ENCODE results near the gene SLAMF9. TPM values are rescaled to one million over a fixed set of nuclear protein-coding genes. Genes with fewer than 3 reads are reported as not detected.

The SLAMF9 gene
- total RNA-seq, 4 donors from 2014 or later = not detected

GRCh38 chr1:159930216-159930615, 23.8 kb downstream of the SLAMF9 start:
- no peak overlapping the region for H3K27ac ChIP-seq
- H3K4me3 ChIP-seq (replicated peaks in 1 of 3) = no peak overlapping the region
- H3K27me3 ChIP-seq = no peaks in the 10 kb centered on the region
- H3K4me1 ChIP-seq = peaks cover 17% of the 10 kb centered on the region in 2 donors
- no peak for DNase-seq
- TF ChIP-seq CTCF (IDR thresholded peaks at IDR 0.05) (no peak), POLR2A (IDR thresholded peaks at IDR 0.05) (no peak)
- intact Hi-C loops (cut with DNase I) = no loop called here
- no peaks in the 10 kb centered on the region for H3K36me3 ChIP-seq
- no peaks in the 10 kb centered on the region for H3K9me3 ChIP-seq
- 92 to 96% methylated on average over 6 to 10 of the region's 11 CpGs for WGBS, 2 donors

GRCh38 chr1:159929155-159930051, 24.6 kb downstream of the SLAMF9 start:
- Histone ChIP-seq H3K9me3 (no peaks in the 10 kb centered on the region), H3K4me3 (replicated peaks in 1 of 3) (no peak overlapping the region), H3K27ac (no peak overlapping the region), H3K36me3 (no peaks in the 10 kb centered on the region), H3K4me1 (peaks cover 17% of the 10 kb centered on the region in 2 donors), H3K27me3 (no peaks in the 10 kb centered on the region)
- no peak for DNase-seq
- 86% methylated on average over 28 to 48 of the region's 48 CpGs for WGBS, 2 donors
- intact Hi-C loops (cut with DNase I) = loop anchor here (10.0 kb wide), 1 partner anchor 165 kb away; the partner anchor contains the start of gene IGSF8
- no peak for TF ChIP-seq CTCF (IDR thresholded peaks at IDR 0.05)
- no peak for TF ChIP-seq POLR2A (IDR thresholded peaks at IDR 0.05)

GRCh38 chr1:159928491-159929050, 25.5 kb downstream of the SLAMF9 start:
- H3K4me1 ChIP-seq = peaks cover 18 to 25% of the 10 kb centered on the region in 2 donors
- H3K36me3 ChIP-seq = no peaks in the 10 kb centered on the region
- H3K4me3 ChIP-seq (replicated peaks in 1 of 3) = no peak overlapping the region
- no peaks in the 10 kb centered on the region for H3K9me3 ChIP-seq
- 92 to 97% methylated on average over 9 to 11 of the region's 18 CpGs for WGBS, 2 donors
- H3K27ac ChIP-seq = no peak overlapping the region
- no peaks in the 10 kb centered on the region for H3K27me3 ChIP-seq
- DNase-seq = no peak
- intact Hi-C loops (cut with DNase I) = loop anchor here (10.0 kb wide), 1 partner anchor 166 kb away; the partner anchor contains the start of gene IGSF8
- TF ChIP-seq CTCF (IDR thresholded peaks at IDR 0.05) (no peak), POLR2A (IDR thresholded peaks at IDR 0.05) (no peak)

GRCh38 chr1:159927849-159928431, 26.1 kb downstream of the SLAMF9 start:
- H3K27me3 ChIP-seq = no peaks in the 10 kb centered on the region

More at GRCh38 chr1:159927849-159928431, 26.1 kb downstream of the SLAMF9 start:
- Histone ChIP-seq H3K36me3 (no peaks in the 10 kb centered on the region), H3K4me3 (replicated peaks in 1 of 3) (no peak overlapping the region), H3K27ac (no peak overlapping the region), H3K9me3 (no peaks in the 10 kb centered on the region), H3K4me1 (peaks cover 24 to 32% of the 10 kb centered on the region in 2 donors)
- 87% methylated on average over 13 of the region's 13 CpGs for WGBS, 2 donors
- TF ChIP-seq POLR2A (IDR thresholded peaks at IDR 0.05) = no peak
- TF ChIP-seq CTCF (IDR thresholded peaks at IDR 0.05) = no peak
- DNase-seq = no peak
- intact Hi-C loops (cut with DNase I) = loop anchor here (10.0 kb wide), 1 partner anchor 167 kb away; the partner anchor contains the start of gene IGSF8

All from thyroid gland (tissue), 4 donors.